ENCODE measurements around the gene MAP3K5.

DNA sequence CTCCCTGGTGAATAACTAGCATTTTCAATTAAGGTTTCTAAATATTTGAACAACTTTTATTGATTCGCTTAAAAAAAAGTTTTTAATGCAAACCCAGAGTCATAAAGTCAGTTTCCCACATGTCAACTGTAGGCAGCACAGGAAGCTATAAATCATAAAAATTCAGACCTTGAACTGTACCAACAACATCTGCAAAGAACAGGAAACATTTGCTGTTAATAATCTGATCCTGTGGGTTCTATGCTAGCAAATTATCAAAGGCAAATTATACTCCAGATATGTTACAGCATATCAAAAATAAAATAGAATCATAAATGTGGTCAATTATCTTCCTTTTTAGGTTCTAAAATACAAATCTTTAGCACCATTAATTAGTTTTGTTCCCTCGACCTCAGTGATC lies 225.4 kb downstream of the MAP3K5 start:
- no peak for TF ChIP-seq POLR2A (IDR thresholded peaks at IDR 0.05; ENCODE audit: low read depth, low read length)
- TF ChIP-seq, protein P1, sequence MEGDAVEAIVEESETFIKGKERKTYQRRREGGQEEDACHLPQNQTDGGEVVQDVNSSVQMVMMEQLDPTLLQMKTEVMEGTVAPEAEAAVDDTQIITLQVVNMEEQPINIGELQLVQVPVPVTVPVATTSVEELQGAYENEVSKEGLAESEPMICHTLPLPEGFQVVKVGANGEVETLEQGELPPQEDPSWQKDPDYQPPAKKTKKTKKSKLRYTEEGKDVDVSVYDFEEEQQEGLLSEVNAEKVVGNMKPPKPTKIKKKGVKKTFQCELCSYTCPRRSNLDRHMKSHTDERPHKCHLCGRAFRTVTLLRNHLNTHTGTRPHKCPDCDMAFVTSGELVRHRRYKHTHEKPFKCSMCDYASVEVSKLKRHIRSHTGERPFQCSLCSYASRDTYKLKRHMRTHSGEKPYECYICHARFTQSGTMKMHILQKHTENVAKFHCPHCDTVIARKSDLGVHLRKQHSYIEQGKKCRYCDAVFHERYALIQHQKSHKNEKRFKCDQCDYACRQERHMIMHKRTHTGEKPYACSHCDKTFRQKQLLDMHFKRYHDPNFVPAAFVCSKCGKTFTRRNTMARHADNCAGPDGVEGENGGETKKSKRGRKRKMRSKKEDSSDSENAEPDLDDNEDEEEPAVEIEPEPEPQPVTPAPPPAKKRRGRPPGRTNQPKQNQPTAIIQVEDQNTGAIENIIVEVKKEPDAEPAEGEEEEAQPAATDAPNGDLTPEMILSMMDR (IDR thresholded peaks at IDR 0.05; ENCODE audit: extremely low read depth in 1 of 2, insufficient read depth in 1 of 2, low read depth in 1 of 2, low read length in 2 of 2): no peak

All from endothelial cell of umbilical vein (primary cell).